Testis (tissue), 3 donors: Measurements from ENCODE around the gene CRTC2. TPM values are rescaled to one million over a fixed set of nuclear protein-coding genes. Genes with fewer than 3 reads are reported as not detected.

Experiments
- DNase-seq: peaks from one replicate; pipeline ENCODE4 v3.0.0-alpha.2; 2019
- H3K27ac ChIP-seq, 2 donors: fragments of 200-600 bp; sonication (generic); one replicate each; pipeline ENCODE4 v1.5.1; 2019
- H3K27me3 ChIP-seq: fragments of 200-600 bp; sonication (generic); one replicate; pipeline ENCODE4 v1.5.1; 2019
- H3K36me3 ChIP-seq: fragments of 200-600 bp; sonication (generic); one replicate; pipeline ENCODE4 v1.5.1; 2017; ENCODE audit warnings: low read depth; ENCODE audit errors: missing control alignments
- H3K4me1 ChIP-seq: fragments of 200-600 bp; sonication (generic); one replicate; pipeline ENCODE4 v1.5.1; 2019
- H3K4me3 ChIP-seq, 2 donors: fragments of 200-600 bp; sonication (generic); one replicate each; pipeline ENCODE4 v1.5.1; 2017 to 2019
- H3K9me3 ChIP-seq: fragments of 200-600 bp; sonication (generic); one replicate; pipeline ENCODE4 v1.5.1; 2017
- CTCF ChIP-seq, 3 experiments: fragments of 450-650 bp in 2 of 3; fragments of 200-600 bp in 1 of 3; sonication (generic) in 1 of 3; IDR thresholded peaks; one replicate each; pipeline ENCODE4 v1.5.1; 2016 to 2019; ENCODE audit warnings: antibody characterized with exemption in 3 of 3, mild to moderate bottlenecking in 2 of 3, moderate library complexity in 1 of 3
- POLR2A ChIP-seq: fragments of 450-650 bp; IDR thresholded peaks from one replicate; pipeline ENCODE4 v1.6.1; 2017; ENCODE audit warnings: antibody characterized with exemption, mild to moderate bottlenecking, moderate library complexity
- WGBS, 2 donors: methylation state at CpG; one replicate each; pipeline ENCODE4 v1.1.5; 2018; 5-methylcytosine and 5-hydroxymethylcytosine counted together
- intact Hi-C: fragments of 100-400 bp; cut with DNase I; formaldehyde crosslinking; loops from one replicate; pipeline ENCODE4 v1.15.1; 2023; ENCODE audit warnings: low total_unique reads
- polyA plus RNA-seq: library from polyadenylated mRNA; stranded (reverse); fragments of 350-450 nt; fragmentation: Illumina TruSeq; extraction: RNeasy Lipid Tissue Mini Kit (QIAGEN cat#74804); gene quantifications from one replicate; pipeline ENCODE4 v1.2.3, GENCODE V29; 2014; ENCODE audit warnings: low read depth, low replicate concordance; ENCODE audit not compliant: insufficient read depth
- total RNA-seq, 2 donors: library from RNA; depleted of rRNA; stranded (reverse); fragments of >200 nt; gene quantifications; one replicate each; pipeline ENCODE4 v1.2.3, GENCODE V29; 2016

Gene CRTC2
- total and polyA plus RNA-seq, 3 donors from 2014 or later, result 32.0 to 49.7 (median 49.1) TPM

- Histone ChIP-seq H3K27me3 (no peaks in the 10 kb centered on the region), H3K9me3 (no peaks in the 10 kb centered on the region), H3K4me3 (peak within 1 kb of the TSS; percentile 61 to 66), H3K27ac (peak within 1 kb of the TSS; percentile 80 to 94), H3K36me3 (no peaks in the 10 kb centered on the region), H3K4me1 (peaks cover 40% of the 10 kb centered on the region)
- peak; percentile 97 for DNase-seq
- TF ChIP-seq POLR2A (peak; percentile 5), CTCF (IDR thresholded peaks at IDR 0.05) (peak in 1 of 3 experiments; percentile 29)
- intact Hi-C loops, result no loop called here
- 0 to 1% methylated on average over 7 to 57 of the region's 60 CpGs for WGBS, 2 donors
Measured at GRCh38 chr1:153967107-153967999, 8.9 kb upstream of the CRTC2 start, which contains the start of gene CREB3L4. TSS of gene CREB3L4 (plus strand) at chr1:153967902. CDS start at chr1:153968526, 624 bp downstream.

GRCh38 chr1:153963850-153964331 lies 5.5 kb upstream of the CRTC2 start:
- Histone ChIP-seq H3K27ac (peak overlapping the region; percentile 89 to 98), H3K36me3 (no peaks in the 10 kb centered on the region), H3K9me3 (no peaks in the 10 kb centered on the region), H3K27me3 (no peaks in the 10 kb centered on the region), H3K4me1 (peaks cover 51% of the 10 kb centered on the region), H3K4me3 (peak overlapping the region; percentile 67 to 91)
- WGBS, 2 donors, result 0 to 1% methylated on average over 21 to 22 of the region's 22 CpGs
- DNase-seq, result peak; percentile 47
- TF ChIP-seq CTCF (IDR thresholded peaks at IDR 0.05), result no peak
- TF ChIP-seq POLR2A, result no peak
- intact Hi-C loops, result no loop called here

- Histone ChIP-seq H3K27ac (peak within 1 kb of the TSS; percentile 89 to 98), H3K36me3 (no peaks in the 10 kb centered on the region), H3K27me3 (no peaks in the 10 kb centered on the region), H3K4me1 (peaks cover 47% of the 10 kb centered on the region), H3K4me3 (peak within 1 kb of the TSS; percentile 67 to 91), H3K9me3 (no peaks in the 10 kb centered on the region)
- intact Hi-C loops, result no loop called here
- TF ChIP-seq CTCF (IDR thresholded peaks at IDR 0.05), result no peak
- peak; percentile 50 for TF ChIP-seq POLR2A
- DNase-seq, result peak; percentile 99
- 0% methylated on average over 30 to 49 of the region's 54 CpGs for WGBS, 2 donors
Measured at GRCh38 chr1:153963030-153963849, 4.8 kb upstream of the CRTC2 start, which contains the start of gene SLC39A1. TSS of gene SLC39A1 (minus strand) at chr1:153963537. CDS start at chr1:153962715, 822 bp downstream.

- Histone ChIP-seq H3K4me1 (peaks cover 46% of the 10 kb centered on the region), H3K9me3 (no peaks in the 10 kb centered on the region), H3K4me3 (peak overlapping the region; percentile 67 to 91), H3K27me3 (no peaks in the 10 kb centered on the region), H3K27ac (peak overlapping the region; percentile 89 to 98), H3K36me3 (no peaks in the 10 kb centered on the region)
- intact Hi-C loops, result no loop called here
- WGBS, 2 donors, result 42 to 48% methylated on average over 11 to 16 of the region's 16 CpGs
- DNase-seq, result no peak
- TF ChIP-seq CTCF (IDR thresholded peaks at IDR 0.05) (peak in 1 of 3 experiments; percentile 1), POLR2A (no peak)
Measured at GRCh38 chr1:153962088-153963029, 3.9 kb upstream of the CRTC2 start.
